ENCODE measurements around the gene CENPB. TPM values are rescaled to one million over a fixed set of nuclear protein-coding genes. Genes with fewer than 3 reads are reported as not detected.

CENPB gene
- total RNA-seq, 1 experiment from 2014 or later: 108 TPM

DNA sequence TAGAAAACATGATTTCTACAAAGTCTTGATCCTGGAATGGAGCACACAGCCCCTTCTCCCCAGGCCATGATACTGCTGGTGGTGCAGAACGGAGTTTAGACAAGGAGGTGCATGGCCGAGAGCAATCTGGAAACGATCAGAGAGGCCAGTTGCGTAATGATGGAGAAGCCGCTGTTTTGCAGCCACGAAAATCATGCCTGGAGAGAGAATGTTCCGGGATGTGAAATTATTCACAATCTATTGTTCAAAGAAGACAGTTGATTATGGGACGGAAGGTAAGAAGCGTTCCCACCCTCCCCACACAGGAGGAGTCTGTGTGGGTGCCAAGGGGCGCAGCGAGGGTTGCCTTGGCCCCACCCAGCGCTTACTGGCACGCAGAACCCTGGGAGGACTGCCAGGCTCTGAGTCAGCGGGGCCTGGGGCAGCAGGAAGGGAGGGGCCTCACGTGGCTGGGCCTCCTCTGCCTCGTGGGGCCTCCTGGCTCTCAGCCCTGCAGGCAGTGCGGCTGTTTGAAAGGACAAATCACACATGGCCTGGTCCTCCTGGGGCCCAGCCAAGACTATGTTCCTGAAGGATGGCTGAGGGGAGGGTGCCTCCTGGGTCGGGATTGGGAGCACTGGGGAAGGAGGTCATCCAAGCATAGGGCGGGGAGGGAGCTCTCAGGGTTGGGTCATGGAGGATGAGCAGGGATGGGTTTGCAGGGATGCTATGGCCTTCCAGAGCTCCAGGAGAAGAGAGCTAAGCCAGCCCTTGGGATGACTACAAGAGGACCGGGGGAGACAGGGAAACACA is 25.1 kb upstream of the CENPB start:
- Histone ChIP-seq H3K27me3 (replicated peaks; ENCODE audit: insufficient read depth, low read depth, low read length, poor library complexity) (no peaks in the 10 kb centered on the region), H3K4me1 (ENCODE audit: insufficient read depth, low read length, poor library complexity, severe bottlenecking) (peaks cover 35% of the 10 kb centered on the region), H3K9me3 (ENCODE audit: low read depth, low read length, poor library complexity, severe bottlenecking) (no peaks in the 10 kb centered on the region), H3K36me3 (ENCODE audit: insufficient read depth, low read length, poor library complexity, severe bottlenecking) (peaks cover under 1% of the 10 kb centered on the region), H3K4me3 (ENCODE audit: low read depth, low read length, poor library complexity, severe bottlenecking) (peak overlapping the region; percentile 41), H3K27ac (ENCODE audit: low read depth, low read length, poor library complexity, severe bottlenecking) (peak overlapping the region; percentile 92)
- POLR2A ChIA-PET (ENCODE audit: low non-redundant PET): no interaction called here
- CTCF ChIA-PET: interaction anchor here (0.8 kb wide), 1 partner anchor 9 kb away, joined by 3 read pairs; the partner anchor contains the start of gene AP5S1
- TF ChIP-seq CTCF (conservative IDR thresholded peaks at IDR 0.05; ENCODE audit: low read depth, low read length): no peak
- no peak for TF ChIP-seq EZH2 (IDR thresholded peaks at IDR 0.05; ENCODE audit: borderline replicate concordance, low read depth, low read length, poor library complexity, severe bottlenecking)
- BruUV-seq (replicated peaks): no TSS peak
- peak; percentile 98 for DNase-seq (ENCODE audit: low spot score)
- intact Hi-C loops (cut with micrococcal nuclease; ENCODE audit: unreplicated experiment): no loop called here

DNA sequence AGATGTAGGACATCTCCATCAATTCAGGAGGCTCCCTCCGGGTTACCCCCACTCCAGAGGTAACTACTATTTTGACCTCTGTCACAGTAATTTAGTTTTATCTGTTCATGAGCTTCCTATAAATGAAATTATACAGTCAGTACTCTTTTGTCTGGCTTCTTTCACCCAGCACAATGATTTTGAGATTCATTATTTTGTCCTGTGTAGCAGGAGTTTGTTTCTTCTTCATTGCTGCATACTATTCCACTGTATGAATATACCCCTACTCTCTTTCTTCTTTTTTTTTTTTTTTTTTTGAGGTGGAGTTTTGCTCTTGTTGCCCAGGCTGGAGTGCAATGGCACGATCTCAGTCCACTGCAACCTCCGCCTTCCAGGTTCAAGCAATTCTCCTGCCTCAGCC is 22.0 kb upstream of the CENPB start:
- no peak for DNase-seq (ENCODE audit: low spot score)
- BruUV-seq (replicated peaks): no TSS peak
- TF ChIP-seq EZH2 (IDR thresholded peaks at IDR 0.05; ENCODE audit: borderline replicate concordance, low read depth, low read length, poor library complexity, severe bottlenecking): no peak
- no peak overlapping the region for H3K4me3 ChIP-seq (ENCODE audit: low read depth, low read length, poor library complexity, severe bottlenecking)
- H3K36me3 ChIP-seq (ENCODE audit: insufficient read depth, low read length, poor library complexity, severe bottlenecking): peaks cover 31% of the 10 kb centered on the region
- H3K9me3 ChIP-seq (ENCODE audit: low read depth, low read length, poor library complexity, severe bottlenecking): no peaks in the 10 kb centered on the region
- ChIA-PET CTCF (no interaction called here), POLR2A (ENCODE audit: low non-redundant PET) (no interaction called here)
- H3K27me3 ChIP-seq (replicated peaks; ENCODE audit: insufficient read depth, low read depth, low read length, poor library complexity): no peaks in the 10 kb centered on the region
- intact Hi-C loops (cut with micrococcal nuclease; ENCODE audit: unreplicated experiment): no loop called here
- H3K27ac ChIP-seq (ENCODE audit: low read depth, low read length, poor library complexity, severe bottlenecking): peak overlapping the region; percentile 76
- H3K4me1 ChIP-seq (ENCODE audit: insufficient read depth, low read length, poor library complexity, severe bottlenecking): peaks cover 37% of the 10 kb centered on the region

GRCh38 chr20:3804781-3805180 is 18.2 kb upstream of the CENPB start:
- no peaks in the 10 kb centered on the region for H3K9me3 ChIP-seq (ENCODE audit: low read depth, low read length, poor library complexity, severe bottlenecking)
- DNase-seq (ENCODE audit: low spot score): no peak
- ChIA-PET POLR2A (ENCODE audit: low non-redundant PET) (no interaction called here), CTCF (interaction anchor here (0.6 kb wide), 1 partner anchor 288 kb away, joined by 8 read pairs; no protein-coding TSS in a partner anchor)
- no peak overlapping the region for H3K27ac ChIP-seq (ENCODE audit: low read depth, low read length, poor library complexity, severe bottlenecking)
- H3K4me3 ChIP-seq (ENCODE audit: low read depth, low read length, poor library complexity, severe bottlenecking): no peak overlapping the region
- no peak for TF ChIP-seq EZH2 (IDR thresholded peaks at IDR 0.05; ENCODE audit: borderline replicate concordance, low read depth, low read length, poor library complexity, severe bottlenecking)
- TF ChIP-seq CTCF (conservative IDR thresholded peaks at IDR 0.05; ENCODE audit: low read depth, low read length): no peak
- intact Hi-C loops (cut with micrococcal nuclease; ENCODE audit: unreplicated experiment): no loop called here
- no TSS peak for BruUV-seq (replicated peaks)
- peaks cover 69% of the 10 kb centered on the region for H3K36me3 ChIP-seq (ENCODE audit: insufficient read depth, low read length, poor library complexity, severe bottlenecking)
- no peaks in the 10 kb centered on the region for H3K27me3 ChIP-seq (replicated peaks; ENCODE audit: insufficient read depth, low read depth, low read length, poor library complexity)
- peaks cover 20% of the 10 kb centered on the region for H3K4me1 ChIP-seq (ENCODE audit: insufficient read depth, low read length, poor library complexity, severe bottlenecking)
